Fibroblast of peridontal ligament (primary cell): ENCODE measurements around the gene SLBP.

Experiments
- DNase-seq: peaks from one replicate; pipeline ENCODE4 v3.0.0-alpha.2; 2010; ENCODE audit errors: extremely low read depth

SLBP gene

DNA sequence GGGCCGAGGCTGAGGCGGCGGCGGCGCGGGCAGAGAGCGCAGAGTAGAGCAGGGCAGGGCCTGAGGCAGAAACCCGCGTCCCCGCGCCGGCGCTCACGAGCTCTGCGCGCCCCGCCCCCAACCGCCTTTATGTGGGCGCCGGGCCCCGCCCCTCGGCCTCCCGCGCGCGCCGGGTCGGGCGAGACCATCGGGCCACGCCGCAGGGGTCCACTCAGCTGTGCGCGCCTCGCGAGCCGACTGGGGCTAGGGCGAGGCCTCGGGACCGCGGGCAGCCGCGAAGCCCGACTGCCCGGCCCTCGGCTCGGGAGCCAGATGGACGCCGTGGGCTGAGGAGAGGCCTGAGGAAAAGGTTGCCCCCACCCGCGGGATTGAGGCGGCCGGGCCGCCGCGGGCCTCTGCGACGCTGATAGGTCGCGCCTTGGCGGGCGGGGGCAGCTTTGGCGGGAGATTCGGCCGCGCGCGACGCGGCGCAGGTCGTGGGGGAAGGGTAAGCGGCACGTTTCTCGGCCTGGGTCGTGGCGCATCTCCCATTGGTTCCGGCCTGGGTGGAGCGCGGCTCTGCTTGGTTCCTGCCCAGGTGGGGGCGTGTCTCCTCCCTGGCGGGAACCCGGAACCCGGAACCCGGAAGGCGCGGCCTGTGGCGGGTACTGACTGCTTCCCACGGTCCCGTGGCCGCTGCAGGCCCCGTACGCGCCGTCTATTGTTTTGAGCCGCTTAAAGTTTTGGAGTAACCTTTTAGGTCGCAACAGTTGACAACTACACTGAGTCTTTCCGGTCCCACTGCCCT is at the start of gene SLBP:
Gene SLBP, minus strand, starts transcription at position 104 of the 787 bp plus-strand sequence. CDS start 131 bp downstream, outside the sequence.
- peak; percentile 80 for DNase-seq

DNA sequence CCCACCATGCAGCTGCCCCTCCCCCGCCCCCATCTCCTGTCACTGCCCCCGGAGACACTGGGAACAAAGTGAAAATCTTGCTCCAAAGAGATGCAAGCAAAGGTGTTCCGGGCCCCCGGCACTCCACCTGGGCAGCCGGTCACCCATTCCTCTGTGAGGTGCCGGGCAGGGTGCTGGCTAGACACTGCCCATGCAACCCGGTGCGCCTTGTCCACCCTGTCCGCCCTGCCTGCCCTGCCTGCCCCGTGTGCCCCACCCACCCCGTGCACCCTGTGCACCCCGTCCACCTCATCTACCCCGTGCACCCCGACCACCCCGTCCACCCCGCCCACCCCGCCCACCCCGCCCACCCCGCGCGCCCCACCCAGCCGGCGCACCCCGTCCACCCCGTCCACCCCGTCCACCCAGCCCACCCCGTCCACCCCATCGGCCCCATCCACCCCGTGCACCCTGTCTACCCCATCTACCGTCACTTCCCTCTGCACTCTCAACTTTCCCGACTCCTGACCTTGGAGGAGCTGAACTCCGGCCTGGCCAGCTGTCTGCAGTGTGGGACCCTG is 49.1 kb upstream of the SLBP start:
- no peak for DNase-seq

- DNase-seq, result no peak
Observed at GRCh38 chr4:1760521-1761071, 48.5 kb upstream of the SLBP start.

DNA sequence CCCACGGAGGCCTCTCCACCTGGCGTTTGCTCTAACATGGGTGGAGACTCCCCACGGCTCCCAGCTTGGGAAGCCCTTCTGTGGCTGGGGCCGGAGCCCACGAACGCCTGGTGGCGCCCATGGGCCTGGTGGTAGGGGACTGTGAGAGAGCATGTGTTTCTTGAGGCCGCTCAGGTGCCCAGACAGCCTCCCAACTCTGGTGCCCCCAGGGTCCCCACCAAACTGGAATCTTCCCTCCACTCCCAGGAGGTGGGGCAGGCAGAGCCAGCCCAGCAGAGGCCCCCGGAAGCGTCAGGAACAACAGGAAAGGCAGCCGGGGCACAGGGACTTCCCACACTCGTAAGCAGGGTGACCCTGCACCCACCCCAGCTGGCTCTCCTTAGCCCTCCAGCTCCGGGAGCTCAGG is 47.7 kb upstream of the SLBP start:
- no peak for DNase-seq

DNA sequence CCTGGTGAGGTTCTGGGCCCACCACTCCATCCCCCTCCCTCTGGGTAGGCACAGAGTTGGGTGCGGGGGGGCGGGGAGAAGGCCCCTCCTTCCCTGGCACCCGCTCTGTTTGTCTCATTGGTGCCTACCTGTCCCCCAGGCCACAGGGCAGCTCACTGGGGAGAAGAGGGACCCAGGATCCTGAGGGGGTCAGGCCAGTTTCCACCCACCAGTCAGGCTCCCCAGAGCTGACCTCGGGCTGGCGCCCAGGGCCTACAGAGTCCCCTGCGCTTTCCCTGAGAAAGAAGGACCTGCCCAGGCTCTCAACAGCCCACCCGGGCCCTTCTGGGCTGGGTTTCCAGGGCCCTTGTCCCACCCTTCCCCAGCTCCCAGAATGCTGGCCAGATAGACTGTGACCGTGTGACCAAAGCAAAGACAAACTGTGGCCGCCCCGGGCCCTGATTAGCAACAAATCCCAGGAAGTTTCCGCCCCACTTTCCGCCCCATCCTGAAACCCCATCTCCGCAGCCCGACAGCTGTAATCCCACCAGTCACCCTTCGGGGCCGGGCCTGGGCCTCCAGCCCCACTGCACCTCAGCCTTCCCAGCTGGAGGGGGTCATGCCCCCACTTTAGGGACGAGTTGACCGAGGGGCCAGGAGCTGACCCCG is 47.2 kb upstream of the SLBP start:
- DNase-seq, result no peak

DNA sequence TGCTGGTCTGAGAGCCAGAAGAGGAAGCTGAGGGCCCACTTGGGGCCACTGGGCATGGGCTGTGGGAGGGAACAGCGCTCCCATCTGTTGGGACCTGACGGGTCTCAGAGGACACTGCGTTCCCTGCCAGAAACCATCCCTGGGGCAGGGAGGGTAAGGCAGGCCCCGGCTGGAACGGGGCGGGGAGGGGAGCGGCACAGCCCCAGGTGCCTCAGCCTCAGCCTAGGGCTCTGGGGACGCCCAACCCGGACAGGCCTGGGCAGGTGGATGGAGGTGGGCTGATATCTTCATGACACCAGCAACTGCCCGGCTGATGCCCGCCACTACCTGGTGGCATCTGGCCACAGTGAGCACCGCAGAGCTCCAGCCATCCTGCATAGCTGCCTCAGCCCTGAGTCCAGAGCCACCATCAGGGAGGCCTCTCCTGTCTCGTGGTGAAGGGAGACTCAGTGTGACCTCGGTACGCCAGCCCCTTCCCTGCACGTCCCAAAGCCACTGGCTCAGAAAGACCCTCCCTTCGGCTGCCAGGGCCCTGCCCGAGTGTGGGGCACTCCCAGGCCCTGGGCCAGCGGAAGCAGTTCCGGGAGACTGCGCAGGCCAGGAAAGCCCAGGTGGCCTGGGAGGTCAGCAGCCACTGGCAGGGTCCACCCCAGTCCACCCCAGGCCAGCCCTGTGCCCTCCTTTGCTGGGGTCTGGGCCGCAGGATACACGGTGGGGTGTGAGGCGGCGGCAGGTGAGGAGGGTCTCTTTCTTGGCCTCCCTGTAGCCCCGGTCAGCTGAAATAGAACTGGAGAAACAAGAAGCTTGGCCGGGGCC is 46.4 kb upstream of the SLBP start:
- DNase-seq, result no peak

- DNase-seq, result no peak
Observed at GRCh38 chr4:1757836-1758235, 45.7 kb upstream of the SLBP start.

GRCh38 chr4:1756893-1757779 is 45.0 kb upstream of the SLBP start:
- no peak for DNase-seq

DNA sequence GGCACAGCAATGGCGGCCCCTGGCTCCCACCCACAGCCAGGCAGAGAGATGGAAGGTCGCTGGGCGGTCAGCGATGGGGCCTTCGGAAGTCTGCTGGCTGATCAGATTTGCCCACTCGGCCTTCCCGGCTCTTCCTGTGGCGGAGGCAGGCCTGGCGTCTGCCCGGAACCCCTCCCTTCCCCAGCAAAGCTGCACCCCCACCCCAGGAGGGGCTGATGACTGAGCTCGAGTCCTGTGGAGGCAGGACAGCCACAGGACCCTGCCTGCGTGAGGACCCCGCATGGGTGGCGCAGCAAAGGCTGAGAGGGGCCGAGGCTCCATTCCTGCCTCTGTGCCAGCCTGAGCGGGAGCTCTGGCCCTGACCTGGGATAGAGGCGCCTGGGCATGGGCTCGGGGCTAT is 44.0 kb upstream of the SLBP start:
- DNase-seq, result no peak

DNA sequence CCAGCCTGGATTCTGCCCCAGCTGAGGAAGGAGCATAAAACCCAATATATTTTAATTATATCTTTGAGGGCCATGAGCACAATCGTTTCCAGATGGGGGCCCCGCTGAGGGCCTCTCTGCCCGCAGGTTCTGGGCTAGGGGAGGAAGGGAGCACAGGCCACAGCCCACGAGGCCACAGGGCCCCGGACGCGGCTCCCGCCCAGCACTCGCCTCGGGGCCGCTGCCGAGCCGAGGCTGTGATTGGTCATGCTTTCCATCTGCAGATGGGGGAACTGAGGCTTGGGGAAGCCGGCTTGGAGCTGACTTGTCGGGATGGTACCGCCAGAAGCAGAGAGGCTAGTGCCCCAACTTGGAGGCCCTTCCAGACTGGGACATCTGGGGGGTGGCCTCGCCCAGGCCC is 43.2 kb upstream of the SLBP start:
- DNase-seq, result peak; percentile 5

GRCh38 chr4:1754336-1754735 is 42.2 kb upstream of the SLBP start:
- no peak for DNase-seq

DNA sequence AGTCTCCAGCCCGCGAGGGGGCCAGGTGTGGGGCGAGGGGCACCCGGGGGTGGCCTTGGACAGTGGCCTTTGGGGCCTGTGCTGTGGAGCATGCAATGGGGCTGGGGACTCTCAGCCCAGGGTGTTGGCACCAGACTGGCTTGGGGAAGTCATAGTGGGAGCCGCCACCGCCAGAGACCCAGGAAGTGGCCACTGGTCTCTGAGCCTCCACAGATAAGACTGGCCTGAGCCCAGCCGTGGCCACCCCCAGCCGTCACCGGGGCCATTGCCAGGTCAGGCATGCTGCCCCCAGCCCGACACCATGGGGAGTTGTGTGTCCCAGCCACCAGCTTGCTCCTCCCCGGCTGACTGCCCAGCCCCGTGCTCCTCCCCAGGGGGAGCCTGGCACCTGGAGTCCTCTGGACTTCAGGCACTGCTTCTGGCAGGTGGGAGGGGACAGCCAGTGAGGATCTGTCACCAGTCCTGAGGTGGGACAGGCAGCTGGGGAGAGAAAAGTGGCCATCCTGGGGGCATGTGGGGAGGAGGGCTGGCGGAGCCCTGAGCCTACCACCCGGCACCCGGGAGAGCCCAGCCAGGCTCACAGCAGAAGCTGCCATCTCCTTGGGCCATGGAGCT is 41.7 kb upstream of the SLBP start:
- no peak for DNase-seq

DNA sequence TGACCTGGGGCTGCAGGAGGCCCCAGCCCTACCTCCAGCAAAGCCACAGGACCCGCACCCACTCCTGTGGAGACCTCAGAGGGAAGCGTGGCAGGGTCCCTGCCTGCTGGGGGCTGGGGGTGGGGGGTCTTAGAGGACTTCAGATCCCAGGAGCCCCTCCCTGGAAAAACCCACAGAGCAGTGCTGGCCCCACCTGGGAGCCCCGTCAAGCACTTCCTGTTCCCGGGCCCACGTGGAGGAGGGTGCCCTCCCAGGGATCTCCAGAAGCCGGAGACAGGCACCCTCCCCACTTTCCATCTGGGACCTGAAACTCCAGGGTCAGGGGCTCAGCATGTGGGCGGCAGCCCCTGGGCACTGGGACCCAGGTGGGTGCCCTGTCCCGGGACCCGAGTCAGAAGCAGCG is 41.2 kb upstream of the SLBP start:
- DNase-seq, result no peak

- DNase-seq, result no peak
Observed at GRCh38 chr4:1752284-1753041, 40.3 kb upstream of the SLBP start.

DNA sequence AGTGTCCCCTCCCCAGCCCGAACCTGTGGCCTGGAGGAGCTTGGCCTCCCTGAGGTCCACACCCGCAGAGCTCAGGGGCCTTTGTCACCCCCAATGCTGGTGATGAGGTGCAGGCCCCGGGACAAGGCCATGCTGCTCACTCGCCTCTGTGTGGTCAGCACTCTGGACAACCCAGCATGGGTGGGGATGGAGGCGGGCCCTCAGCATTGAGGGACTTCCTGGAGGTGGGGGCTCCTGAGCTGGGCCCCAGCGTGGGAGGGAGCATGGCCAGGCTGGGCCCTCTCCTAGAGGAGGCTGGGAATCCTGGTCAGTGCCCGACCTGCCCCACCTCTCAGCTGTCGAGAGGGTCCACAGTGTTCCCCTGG is 39.8 kb upstream of the SLBP start:
- no peak for DNase-seq

DNA sequence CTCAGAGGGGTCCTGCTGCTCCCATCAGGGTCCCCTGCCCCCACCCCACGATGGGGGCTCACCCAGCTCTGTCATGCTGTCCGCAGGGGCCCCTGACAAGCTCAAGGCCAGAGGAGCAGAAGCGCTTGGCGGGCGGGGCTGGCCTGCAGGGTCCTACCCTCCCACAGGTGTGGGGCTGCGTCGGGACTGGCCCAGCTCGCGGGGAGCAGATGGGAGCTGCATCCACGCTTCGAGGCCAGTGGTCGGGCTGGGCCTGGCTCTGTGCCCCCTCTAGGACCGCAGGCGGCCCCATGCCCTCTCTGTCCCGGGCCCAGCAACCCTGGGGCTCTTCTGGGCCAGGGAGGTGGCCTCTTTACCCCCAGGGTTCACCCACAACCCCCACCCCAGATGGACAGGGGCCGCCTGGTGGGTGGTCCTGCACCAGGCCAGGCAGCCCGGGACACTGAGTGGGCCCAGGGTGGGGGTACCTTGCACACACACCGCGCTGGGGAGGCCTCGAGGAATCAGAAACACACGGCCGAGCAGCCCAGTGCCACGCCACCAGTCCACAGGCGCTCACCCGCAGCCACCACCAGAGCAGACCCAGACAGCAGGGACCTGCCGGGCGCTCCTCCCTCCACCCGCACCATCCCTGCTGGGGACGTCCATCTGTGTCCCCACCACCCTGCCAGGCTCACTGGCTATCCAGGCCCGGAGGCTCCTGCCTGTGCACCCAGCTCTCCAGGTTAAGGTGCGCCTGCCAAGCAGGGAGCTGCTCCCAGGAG is 39.2 kb upstream of the SLBP start:
- no peak for DNase-seq

DNA sequence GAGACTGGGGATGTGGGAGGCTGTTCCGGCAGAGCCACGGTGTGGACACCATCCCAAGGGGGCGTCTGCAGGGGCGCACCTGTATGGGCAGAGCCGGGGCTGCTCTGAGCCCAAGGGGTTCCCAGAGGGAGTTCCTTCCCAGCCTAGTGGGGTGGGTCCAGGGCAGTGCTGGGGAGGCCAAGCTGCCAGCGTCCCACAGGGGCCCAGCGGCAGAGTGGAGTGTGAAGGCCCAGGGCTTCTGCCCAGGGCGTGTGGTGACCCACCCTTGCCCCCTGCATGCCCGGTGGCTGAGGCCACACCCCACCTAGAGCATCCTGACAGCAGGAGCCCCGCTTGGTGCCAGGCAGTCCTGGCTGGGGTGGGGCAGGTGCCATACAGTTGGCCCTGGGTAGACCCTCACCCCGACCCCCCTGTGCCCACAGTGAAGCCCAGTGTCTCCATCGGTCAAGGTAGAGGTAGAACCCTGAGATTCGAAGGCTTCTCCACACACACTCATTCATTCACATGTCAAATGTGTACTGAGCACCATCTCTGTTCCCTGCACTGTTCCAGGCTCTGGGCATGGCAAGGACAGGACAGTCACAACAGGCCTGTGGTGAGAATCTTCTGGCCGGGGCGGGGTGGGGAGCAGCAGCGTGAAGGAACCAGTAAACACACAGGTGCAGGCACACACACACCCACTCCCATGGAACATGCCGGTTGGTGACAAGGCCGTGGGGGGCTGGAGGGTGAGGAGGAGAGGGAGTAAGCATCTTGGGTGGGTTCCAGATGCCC is 38.4 kb upstream of the SLBP start:
- no peak for DNase-seq

- no peak for DNase-seq
Observed at GRCh38 chr4:1749826-1750225, 37.7 kb upstream of the SLBP start.
